HL-60 (cell line): ENCODE data around the gene SMIM14.

ENCODE experiments used
- DNase-seq, 2 experiments: peaks; one replicate each; pipeline ENCODE4 v3.0.0-alpha.2; 2010 to 2020; ENCODE audit warnings: low read depth in 1 of 2, low spot score in 1 of 2
- H3K27ac ChIP-seq: fragments of 250-450 bp; sonication (Bioruptor Pico); replicated peaks from 2 replicates; pipeline ENCODE4 v1.5.1; 2020; ENCODE audit warnings: mild to moderate bottlenecking, moderate library complexity
- H3K27me3 ChIP-seq: fragments of 250-450 bp; sonication (Bioruptor Pico); 2 replicates; pipeline ENCODE4 v1.5.1; 2021; ENCODE audit warnings: mild to moderate bottlenecking, moderate library complexity; ENCODE audit not compliant: insufficient read depth, poor library complexity, severe bottlenecking
- H3K4me3 ChIP-seq: replicated peaks from 2 replicates; pipeline ENCODE4 v1.5.1; 2011; ENCODE audit warnings: mild to moderate bottlenecking, control low read depth, low read length; ENCODE audit not compliant: insufficient read depth
- CTCF ChIP-seq: IDR thresholded peaks from one replicate; pipeline ENCODE4 v1.5.1; 2011; ENCODE audit warnings: low read length, control low read depth, inconsistent platforms; ENCODE audit not compliant: insufficient read depth
- GABPA ChIP-seq: IDR thresholded peaks from 2 replicates; pipeline ENCODE4 v1.6.1; 2012; ENCODE audit warnings: low read depth
- POLR2AphosphoS5 ChIP-seq: IDR thresholded peaks from 2 replicates; pipeline ENCODE4 v1.6.1; 2012; ENCODE audit warnings: low read depth
- REST ChIP-seq: IDR thresholded peaks from 2 replicates; pipeline ENCODE4 v1.6.1; 2012; ENCODE audit warnings: low read depth; ENCODE audit not compliant: insufficient replicate concordance
- SPI1 ChIP-seq: IDR thresholded peaks from 2 replicates; pipeline ENCODE4 v1.6.1; 2012; ENCODE audit warnings: low read depth, mild to moderate bottlenecking, borderline replicate concordance

SMIM14 gene

GRCh38 chr4:39642885-39643552 lies 4.4 kb upstream of the SMIM14 start:
- TF ChIP-seq SPI1 (no peak), REST (no peak), CTCF (no peak), GABPA (no peak), POLR2AphosphoS5 (no peak)
- H3K27ac ChIP-seq = no peak overlapping the region
- no peak overlapping the region for H3K4me3 ChIP-seq
- peak in 1 of 2 experiments; percentile 4 for DNase-seq
- H3K27me3 ChIP-seq = no peaks in the 10 kb centered on the region

GRCh38 chr4:39641451-39641850 lies 2.8 kb upstream of the SMIM14 start:
- no peak overlapping the region for H3K4me3 ChIP-seq
- no peak for TF ChIP-seq POLR2AphosphoS5
- TF ChIP-seq SPI1 = no peak
- no peak for TF ChIP-seq CTCF
- TF ChIP-seq REST = no peak
- no peak for TF ChIP-seq GABPA
- H3K27ac ChIP-seq = no peak overlapping the region
- DNase-seq = no peak
- H3K27me3 ChIP-seq = no peaks in the 10 kb centered on the region

- DNase-seq = peak in 1 of 2 experiments; percentile 56
- no peak for TF ChIP-seq POLR2AphosphoS5
- no peak for TF ChIP-seq SPI1
Observed at GRCh38 chr4:39637586-39638353, 895 bp downstream of the SMIM14 start.

GRCh38 chr4:39637221-39637585 lies 1.5 kb downstream of the SMIM14 start:
- no peak for DNase-seq
- TF ChIP-seq CTCF = no peak

More at GRCh38 chr4:39637586-39638353, 895 bp downstream of the SMIM14 start:
- H3K27me3 ChIP-seq = no peaks in the 10 kb centered on the region
- peak overlapping the region; percentile 73 for H3K27ac ChIP-seq
- peak overlapping the region; percentile 98 for H3K4me3 ChIP-seq

More at GRCh38 chr4:39637221-39637585, 1.5 kb downstream of the SMIM14 start:
- H3K27ac ChIP-seq = peak overlapping the region; percentile 73
- peak overlapping the region; percentile 98 for H3K4me3 ChIP-seq
- no peaks in the 10 kb centered on the region for H3K27me3 ChIP-seq
